ENCODE data around the gene UBR1.
"Not testable (repeated sequence)": the region's sequence is repeated elsewhere in the genome, so short reads cannot be mapped to it uniquely, and the experiment has no call there.

The UBR1 gene

DNA sequence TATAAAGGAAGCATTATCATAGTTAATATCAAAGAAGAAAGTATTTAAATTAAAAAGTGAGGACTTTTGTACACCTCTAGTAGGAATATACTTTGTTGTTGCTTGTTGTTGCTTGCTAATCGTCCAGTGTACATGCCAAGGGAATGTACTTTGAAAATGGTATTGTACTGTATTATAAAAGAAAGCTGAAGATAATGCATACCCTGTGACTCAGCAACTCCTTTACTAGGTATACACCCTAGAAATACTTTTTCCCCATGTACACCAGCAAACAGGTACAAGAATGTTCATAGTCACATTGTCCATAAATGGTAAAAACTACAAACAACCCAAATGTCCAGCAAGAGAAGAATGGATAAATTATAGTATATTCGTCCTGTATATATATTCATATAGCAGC is 197.3 kb downstream of the UBR1 start:
- H3K27me3 Mint-ChIP-seq (ENCODE audit: low read depth): no peaks in the 10 kb centered on the region
- peaks cover 9% of the 10 kb centered on the region for H3K4me1 Mint-ChIP-seq (ENCODE audit: low read depth)
- H3K27ac Mint-ChIP-seq: no peak overlapping the region
- no peaks in the 10 kb centered on the region for H3K9me3 Mint-ChIP-seq
- H3K36me3 Mint-ChIP-seq (ENCODE audit: low read depth): peaks cover 8% of the 10 kb centered on the region
- H3K4me3 Mint-ChIP-seq: no peak overlapping the region

GRCh38 chr15:42903388-42904324 is 202.2 kb downstream of the UBR1 start:
- Mint-ChIP-seq H3K27me3 (ENCODE audit: low read depth) (no peaks in the 10 kb centered on the region), H3K27ac (no peak overlapping the region), H3K36me3 (ENCODE audit: low read depth) (peaks cover 8% of the 10 kb centered on the region), H3K4me1 (ENCODE audit: low read depth) (peaks cover 5% of the 10 kb centered on the region), H3K4me3 (no peak overlapping the region), H3K9me3 (no peaks in the 10 kb centered on the region)

GRCh38 chr15:42893911-42894310 is 211.9 kb downstream of the UBR1 start:
- H3K4me1 Mint-ChIP-seq (ENCODE audit: low read depth); H3K27me3 Mint-ChIP-seq (ENCODE audit: low read depth); H3K36me3 Mint-ChIP-seq (ENCODE audit: low read depth); H3K9me3 Mint-ChIP-seq; H3K4me3 Mint-ChIP-seq; H3K27ac Mint-ChIP-seq: not testable (repeated sequence)

All from T-helper 1 cell treated with Interleukin-12 subunit alpha and Interleukin-12 subunit beta and Interleukin-4 antibody, amounts not matched to agents 30 μg/mL and 1 μg/mL, for 36 hours (primary cell).